Measurements from ENCODE around the gene LHPP.

The LHPP gene

GRCh38 chr10:124565565-124566221, 104.1 kb downstream of the LHPP start:
- no peak overlapping the region for H3K27ac ChIP-seq
- TF ChIP-seq CTCF (IDR thresholded peaks at IDR 0.05; ENCODE audit: low read depth, low read length, missing control alignments): peak; percentile 74
- H3K4me3 ChIP-seq (ENCODE audit: low read depth, low read length): no peak overlapping the region
- DNase-seq: no peak
- in situ Hi-C loops (cut with HindIII; ENCODE audit: low pct_ligation_motif_present, low sequenced_read_pairs): no loop called here
- no peaks in the 10 kb centered on the region for H3K36me3 ChIP-seq (replicated peaks)
- H3K27me3 ChIP-seq (replicated peaks): peaks cover 4% of the 10 kb centered on the region

- Histone ChIP-seq H3K4me3 (ENCODE audit: low read depth, low read length) (no peak overlapping the region), H3K27me3 (replicated peaks) (peaks cover 4% of the 10 kb centered on the region), H3K27ac (no peak overlapping the region), H3K36me3 (replicated peaks) (no peaks in the 10 kb centered on the region)
- in situ Hi-C loops (cut with HindIII; ENCODE audit: low pct_ligation_motif_present, low sequenced_read_pairs): no loop called here
- DNase-seq: no peak
- TF ChIP-seq CTCF (IDR thresholded peaks at IDR 0.05; ENCODE audit: low read depth, low read length, missing control alignments): no peak
These were observed 104.7 kb downstream of the LHPP start for GRCh38 chr10:124566222-124566888.

- Histone ChIP-seq H3K27ac (no peak overlapping the region), H3K36me3 (replicated peaks) (no peaks in the 10 kb centered on the region), H3K27me3 (replicated peaks) (peaks cover 4% of the 10 kb centered on the region), H3K4me3 (ENCODE audit: low read depth, low read length) (no peak overlapping the region)
- DNase-seq: no peak
- no peak for TF ChIP-seq CTCF (IDR thresholded peaks at IDR 0.05; ENCODE audit: low read depth, low read length, missing control alignments)
- in situ Hi-C loops (cut with HindIII; ENCODE audit: low pct_ligation_motif_present, low sequenced_read_pairs): no loop called here
These were observed 105.6 kb downstream of the LHPP start for GRCh38 chr10:124566981-124567835.

GRCh38 chr10:124568339-124568738, 106.7 kb downstream of the LHPP start:
- H3K27me3 ChIP-seq (replicated peaks): peaks cover 4% of the 10 kb centered on the region
- no peak for TF ChIP-seq CTCF (IDR thresholded peaks at IDR 0.05; ENCODE audit: low read depth, low read length, missing control alignments)
- no peak overlapping the region for H3K27ac ChIP-seq
- H3K36me3 ChIP-seq (replicated peaks): no peaks in the 10 kb centered on the region
- no peak overlapping the region for H3K4me3 ChIP-seq (ENCODE audit: low read depth, low read length)
- in situ Hi-C loops (cut with HindIII; ENCODE audit: low pct_ligation_motif_present, low sequenced_read_pairs): no loop called here
- DNase-seq: no peak

GRCh38 chr10:124568848-124569622, 107.4 kb downstream of the LHPP start:
- TF ChIP-seq CTCF (IDR thresholded peaks at IDR 0.05; ENCODE audit: low read depth, low read length, missing control alignments): no peak
- Histone ChIP-seq H3K4me3 (ENCODE audit: low read depth, low read length) (no peak overlapping the region), H3K27me3 (replicated peaks) (peaks cover 4% of the 10 kb centered on the region), H3K36me3 (replicated peaks) (no peaks in the 10 kb centered on the region), H3K27ac (no peak overlapping the region)
- DNase-seq: no peak
- in situ Hi-C loops (cut with HindIII; ENCODE audit: low pct_ligation_motif_present, low sequenced_read_pairs): no loop called here
